Urinary bladder (tissue), 4 donors: ENCODE results near the gene XPC. TPM values are rescaled to one million over a fixed set of nuclear protein-coding genes. Genes with fewer than 3 reads are reported as not detected.

Experiments
- DNase-seq: peaks from one replicate; pipeline ENCODE4 v3.0.0-alpha.2; 2015; ENCODE audit errors: extremely low spot score
- H3K27ac ChIP-seq: one replicate; pipeline ENCODE4 v1.5.1; 2013; ENCODE audit warnings: low read depth, mild to moderate bottlenecking, moderate library complexity
- H3K36me3 ChIP-seq: one replicate; pipeline ENCODE4 v1.6.1; 2013; ENCODE audit warnings: mild to moderate bottlenecking, moderate library complexity; ENCODE audit not compliant: insufficient read depth
- H3K4me1 ChIP-seq: one replicate; pipeline ENCODE4 v1.6.1; 2013; ENCODE audit warnings: mild to moderate bottlenecking, moderate library complexity; ENCODE audit not compliant: insufficient read depth
- H3K4me3 ChIP-seq: one replicate; pipeline ENCODE4 v1.5.1; 2013; ENCODE audit warnings: low read depth, low read length
- WGBS: extraction: QIAGEN DNeasy Blood & Tissue Kit; methylation state at CpG from one replicate; pipeline ENCODE4 v1.1.7; 2013; 5-methylcytosine and 5-hydroxymethylcytosine counted together
- polyA plus RNA-seq: library from polyadenylated mRNA; stranded (reverse); fragments of 200-250 nt; gene quantifications from one replicate; pipeline ENCODE4 v1.2.3, GENCODE V29; 2013
- total RNA-seq: library from RNA; depleted of rRNA; stranded (reverse); fragments of >200 nt; gene quantifications from one replicate; pipeline ENCODE4 v1.2.3, GENCODE V29; 2014
- donor health status: healthy with polysubstance abuse.
- donor health status: healthy.

The XPC gene
- total and polyA plus RNA-seq, 2 donors, result 25.8 to 27.3 TPM

DNA sequence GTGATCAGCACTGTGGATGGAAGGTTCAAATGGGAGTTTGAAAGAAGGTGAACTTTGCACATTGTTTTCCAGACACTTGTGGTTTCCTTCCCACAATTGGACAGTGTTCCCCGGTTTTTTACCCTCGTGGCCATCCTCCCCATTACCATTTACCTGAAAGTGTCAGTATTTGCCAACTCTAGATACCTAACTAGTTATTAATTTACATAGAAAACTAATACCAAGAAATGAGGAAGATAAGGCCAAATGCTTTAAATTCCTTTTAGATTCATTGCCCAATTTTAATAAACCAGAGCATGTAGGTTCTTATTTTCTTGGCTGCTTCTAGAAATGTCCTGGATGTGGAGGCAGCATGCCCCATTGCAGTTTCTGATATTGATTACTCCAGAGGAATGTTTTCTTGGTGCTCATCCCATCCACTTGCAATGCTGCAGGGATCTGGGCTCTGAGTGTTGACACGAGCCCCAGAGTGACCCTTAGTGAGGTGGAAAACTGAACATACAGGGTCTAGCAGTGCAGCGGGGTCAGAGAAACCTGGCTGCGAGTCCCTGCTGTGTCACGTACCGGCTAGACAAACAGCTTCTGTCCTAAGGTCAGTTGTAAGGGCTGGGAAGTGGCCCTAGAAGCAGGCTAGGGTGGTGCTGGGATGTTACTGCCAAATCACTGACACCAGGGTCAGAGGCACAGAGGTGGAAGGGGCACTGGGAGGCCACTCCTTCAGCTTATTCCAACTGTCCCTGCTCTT, 23.7 kb upstream of the XPC start:
- DNase-seq, result no peak
- Histone ChIP-seq H3K4me1 (peaks cover 2% of the 10 kb centered on the region), H3K36me3 (no peaks in the 10 kb centered on the region), H3K4me3 (no peak overlapping the region), H3K27ac (no peak overlapping the region)
- 74% methylated on average over 7 of the region's 7 CpGs for WGBS

DNA sequence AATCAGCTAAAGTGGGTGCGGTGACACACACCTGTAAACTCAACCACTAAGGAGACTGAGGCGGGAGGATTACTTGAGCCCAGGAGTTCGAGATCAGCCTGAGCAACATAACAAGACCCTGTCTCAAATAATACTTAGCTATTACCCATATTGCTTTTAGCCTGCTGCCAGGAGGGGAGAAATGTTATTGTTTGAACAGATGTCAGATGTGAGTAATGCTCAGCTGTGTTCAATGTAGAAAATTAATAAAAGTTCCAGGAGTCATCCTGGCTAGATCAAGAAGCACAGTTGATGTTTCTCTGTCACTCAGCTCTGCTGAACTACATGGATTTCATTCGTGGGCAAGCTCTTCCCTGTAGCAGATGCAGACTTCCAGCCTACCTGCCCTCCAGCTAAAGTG, 22.4 kb upstream of the XPC start:
- DNase-seq, result no peak
- peak overlapping the region; percentile 15 for H3K27ac ChIP-seq
- no peak overlapping the region for H3K4me3 ChIP-seq
- 80% methylated on average over 4 of the region's 4 CpGs for WGBS
- no peaks in the 10 kb centered on the region for H3K36me3 ChIP-seq
- peaks cover 2% of the 10 kb centered on the region for H3K4me1 ChIP-seq

DNA sequence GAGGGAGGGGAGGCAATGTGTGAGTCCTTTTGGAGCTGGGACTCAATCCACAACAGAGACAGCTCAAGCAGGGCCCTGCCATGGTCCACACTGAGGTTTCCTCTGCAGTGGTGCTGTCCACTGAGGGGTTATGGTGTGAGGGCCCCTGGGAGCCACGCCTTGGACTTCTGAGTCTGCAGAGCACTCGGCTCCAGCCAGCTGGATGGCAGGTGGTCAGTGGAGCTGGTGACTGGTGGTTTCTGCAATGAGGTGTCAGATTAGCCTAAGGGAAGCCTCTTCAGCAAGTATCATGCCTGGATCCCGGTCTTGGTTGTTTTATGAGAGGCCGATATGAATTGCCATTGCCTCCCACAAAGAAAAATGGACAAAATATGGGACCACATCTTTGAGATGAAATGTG, 21.9 kb upstream of the XPC start:
- Histone ChIP-seq H3K4me3 (no peak overlapping the region), H3K27ac (peak overlapping the region; percentile 69), H3K36me3 (no peaks in the 10 kb centered on the region), H3K4me1 (peaks cover 2% of the 10 kb centered on the region)
- DNase-seq, result no peak
- WGBS, result 73% methylated on average over 4 of the region's 4 CpGs

DNA sequence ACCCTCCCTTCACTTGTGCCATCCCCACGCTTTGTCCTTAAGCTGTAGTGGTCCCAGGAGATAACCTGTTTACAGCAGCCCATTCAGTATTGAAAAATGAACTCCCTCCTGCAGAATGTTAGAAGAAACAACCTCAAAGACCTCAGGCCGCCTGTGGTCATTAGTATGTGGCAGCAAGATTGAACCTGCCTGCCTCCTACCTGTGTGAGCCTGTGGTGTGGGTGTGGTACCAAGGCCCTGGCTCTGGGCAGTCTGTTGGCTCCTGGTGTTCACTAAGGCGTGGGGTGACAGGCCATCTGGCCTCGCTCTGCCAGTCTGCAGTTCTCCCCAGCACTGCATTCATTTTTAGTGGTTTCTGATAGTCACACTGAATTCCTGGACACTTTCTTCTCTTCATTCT, 21.2 kb upstream of the XPC start:
- H3K4me1 ChIP-seq, result peaks cover 2% of the 10 kb centered on the region
- no peak overlapping the region for H3K4me3 ChIP-seq
- no peak overlapping the region for H3K27ac ChIP-seq
- DNase-seq, result no peak
- H3K36me3 ChIP-seq, result no peaks in the 10 kb centered on the region
- WGBS, result 80% methylated on average over 4 of the region's 4 CpGs

DNA sequence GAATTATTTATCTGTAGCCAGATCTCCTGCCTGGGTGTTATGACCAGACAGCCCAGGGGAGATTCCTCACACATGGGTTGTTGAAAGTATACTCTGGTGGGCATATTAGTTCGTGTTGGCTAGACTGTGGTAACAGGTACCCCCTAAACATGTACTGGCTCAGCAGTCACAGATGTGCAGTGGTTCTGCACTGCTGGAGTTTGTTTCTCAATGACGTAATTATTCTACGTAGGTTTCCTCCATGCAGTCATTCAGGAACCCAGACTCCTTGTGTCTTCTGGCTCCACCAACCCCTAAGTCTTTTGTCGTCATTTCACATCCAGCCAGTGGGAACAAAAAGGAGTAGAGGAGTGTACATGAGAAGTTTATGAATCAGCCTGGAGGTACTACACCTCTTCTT, 16.5 kb upstream of the XPC start:
- DNase-seq, result no peak
- WGBS, result 93% methylated on average over 4 of the region's 4 CpGs
- Histone ChIP-seq H3K4me1 (no peaks in the 10 kb centered on the region), H3K36me3 (no peaks in the 10 kb centered on the region), H3K4me3 (no peak overlapping the region), H3K27ac (no peak overlapping the region)

DNA sequence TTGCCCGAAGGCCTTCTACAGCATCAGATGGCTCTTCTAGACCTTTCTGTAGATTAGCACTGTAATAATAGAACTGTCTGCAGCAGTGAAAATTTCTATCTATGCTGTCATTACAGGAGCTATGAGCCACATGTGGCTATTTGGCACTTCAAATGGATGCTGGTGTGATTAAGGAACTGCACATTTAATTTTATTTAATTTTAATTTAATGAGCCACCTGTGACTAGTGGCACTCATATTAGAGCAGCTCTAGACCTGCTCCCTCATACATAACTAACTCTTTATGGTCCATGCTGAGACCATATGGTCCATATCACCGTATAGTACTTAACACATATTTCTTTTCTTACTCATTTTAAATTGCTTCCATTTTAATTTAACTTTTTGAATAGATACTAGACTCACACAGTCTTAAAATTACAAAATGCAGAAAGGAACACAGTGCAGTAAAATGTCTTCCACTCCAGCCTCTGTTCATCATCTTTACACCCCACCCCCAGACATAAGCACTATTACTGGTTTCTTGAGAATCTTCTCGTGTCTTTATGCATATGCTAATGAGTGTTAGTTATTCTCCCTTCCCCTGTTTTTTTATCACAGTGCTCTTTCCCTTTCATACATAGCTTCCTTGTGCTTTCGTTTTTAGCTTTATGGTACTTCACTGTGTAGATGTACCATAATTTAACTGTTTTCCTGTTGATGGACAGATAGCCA, 9.8 kb upstream of the XPC start:
- Histone ChIP-seq H3K36me3 (peaks cover 7% of the 10 kb centered on the region), H3K27ac (no peak overlapping the region), H3K4me3 (no peak overlapping the region), H3K4me1 (no peaks in the 10 kb centered on the region)
- WGBS, result 77% methylated on average over 4 of the region's 4 CpGs
- no peak for DNase-seq

DNA sequence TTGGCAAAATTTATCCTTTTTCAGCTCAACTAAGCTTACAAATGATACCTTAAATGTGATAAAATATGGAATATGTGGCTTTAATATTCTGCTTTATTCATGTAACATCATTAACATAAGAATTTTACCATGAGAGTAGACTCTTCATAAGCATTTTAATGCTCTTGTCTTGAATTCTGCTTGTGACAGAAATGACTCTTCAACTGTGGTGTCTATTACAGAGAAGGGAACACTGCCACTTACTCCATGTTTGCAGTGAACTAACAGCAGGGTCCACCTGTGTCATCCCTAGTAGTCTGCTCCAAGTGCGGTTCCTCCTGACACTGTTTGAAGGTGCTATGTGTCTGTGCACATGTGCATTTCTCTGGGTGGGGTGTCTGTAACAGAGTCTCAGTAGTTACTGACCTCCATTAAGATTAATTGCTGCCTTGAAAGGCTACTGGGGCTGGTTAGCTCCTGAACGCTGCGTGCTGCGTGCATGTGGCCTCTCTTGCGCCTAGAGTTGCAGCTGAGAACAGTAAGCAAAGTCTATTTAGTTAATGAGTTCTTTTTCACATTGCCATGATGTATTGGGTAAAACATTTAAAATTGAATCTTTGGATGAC, 8.6 kb upstream of the XPC start:
- Histone ChIP-seq H3K36me3 (peaks cover 7% of the 10 kb centered on the region), H3K4me1 (no peaks in the 10 kb centered on the region), H3K27ac (no peak overlapping the region), H3K4me3 (no peak overlapping the region)
- WGBS, result 94% methylated on average over 5 of the region's 5 CpGs
- no peak for DNase-seq

DNA sequence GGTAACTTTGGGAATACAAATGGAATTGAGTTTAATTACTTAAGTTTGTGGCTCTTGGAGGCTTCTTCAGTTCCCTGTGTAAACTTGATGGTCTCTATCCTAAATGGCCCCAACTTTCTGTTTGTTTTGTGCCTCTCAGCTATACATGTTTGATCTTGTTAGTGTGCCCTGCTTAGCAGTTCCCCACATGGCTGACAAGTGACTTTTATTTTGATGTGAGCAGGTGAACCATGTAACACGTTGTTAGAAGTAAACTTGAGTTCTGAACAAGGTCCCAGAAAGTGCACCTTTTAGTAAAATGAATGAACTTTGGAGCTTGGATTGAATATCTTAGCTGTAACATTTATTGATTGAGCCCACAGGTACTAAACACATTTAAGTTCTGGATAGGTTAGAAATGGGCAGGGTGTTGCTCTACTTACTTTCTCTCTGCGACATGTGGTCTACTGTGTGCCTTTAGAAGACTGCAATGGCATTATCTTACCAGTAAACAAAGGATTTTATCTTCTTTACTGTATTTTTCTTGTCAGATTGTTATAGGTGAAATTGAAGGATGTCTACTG, 4.7 kb upstream of the XPC start:
- H3K4me3 ChIP-seq, result no peak overlapping the region
- H3K36me3 ChIP-seq, result peaks cover 7% of the 10 kb centered on the region
- 52% methylated on average over 2 of the region's 2 CpGs for WGBS
- H3K27ac ChIP-seq, result no peak overlapping the region
- no peak for DNase-seq
- H3K4me1 ChIP-seq, result peaks cover 2% of the 10 kb centered on the region

DNA sequence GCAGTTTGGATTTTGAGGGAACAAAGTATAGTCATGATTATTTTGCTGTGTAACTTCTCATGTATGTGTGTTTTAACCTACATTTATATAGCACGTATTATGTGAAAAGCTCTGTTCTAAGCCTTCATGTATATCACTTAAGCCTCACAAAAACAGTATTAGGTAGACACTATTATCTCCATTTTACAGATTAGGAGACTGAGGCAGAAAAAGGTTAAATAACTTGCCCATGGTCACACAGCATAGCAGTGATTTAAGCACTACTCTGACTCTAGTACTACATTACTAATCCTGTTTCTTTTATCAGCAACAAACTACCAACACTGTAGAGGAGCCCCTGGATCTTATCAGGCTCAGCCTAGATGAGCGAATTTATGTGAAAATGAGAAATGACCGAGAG, 2.9 kb upstream of the XPC start:
- H3K36me3 ChIP-seq, result peaks cover 4% of the 10 kb centered on the region
- DNase-seq, result no peak
- H3K27ac ChIP-seq, result no peak overlapping the region
- no peak overlapping the region for H3K4me3 ChIP-seq
- H3K4me1 ChIP-seq, result peaks cover 2% of the 10 kb centered on the region
- 95% methylated on average over 3 of the region's 3 CpGs for WGBS

DNA sequence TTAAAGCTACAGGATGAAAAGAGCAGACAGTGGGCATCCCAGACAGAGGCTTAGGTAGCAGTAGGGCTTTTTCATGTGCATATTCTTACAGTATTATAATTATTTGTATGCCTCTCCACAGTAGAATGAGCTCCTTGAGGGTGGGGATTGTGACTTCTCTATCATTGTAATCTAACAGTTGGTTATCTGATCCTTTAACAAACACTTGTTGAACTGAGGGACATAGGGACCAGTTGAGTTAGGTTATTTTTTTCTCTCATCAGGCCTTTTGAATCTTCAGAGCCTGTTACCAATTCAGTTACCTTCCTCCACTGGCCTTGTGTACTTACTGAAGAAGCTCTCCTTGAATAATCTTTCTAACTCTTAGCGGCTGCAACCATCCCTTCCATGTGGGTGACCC, 1.4 kb upstream of the XPC start:
- H3K4me1 ChIP-seq, result peaks cover 2% of the 10 kb centered on the region
- no peak overlapping the region for H3K4me3 ChIP-seq
- no peak overlapping the region for H3K27ac ChIP-seq
- no peaks in the 10 kb centered on the region for H3K36me3 ChIP-seq
- no peak for DNase-seq
- 100% methylated on average over 1 of the region's 1 CpG for WGBS

DNA sequence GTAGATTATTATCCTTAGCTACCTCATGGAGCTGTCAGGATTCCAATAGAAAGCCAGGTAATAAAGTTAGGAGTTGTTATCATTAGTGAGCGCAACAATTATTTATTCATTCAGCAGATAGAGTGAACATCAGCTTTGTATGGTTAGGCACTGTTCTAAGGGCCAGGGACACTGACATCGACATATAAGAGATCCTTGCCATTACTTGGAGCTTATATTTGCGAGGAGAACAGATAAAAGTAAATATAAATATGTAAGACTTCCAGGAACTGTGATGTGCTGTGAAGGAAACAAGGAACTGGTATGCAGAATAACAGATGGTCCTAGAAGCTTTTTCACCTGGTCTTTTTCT, 689 bp upstream of the XPC start:
- DNase-seq, result no peak

DNA sequence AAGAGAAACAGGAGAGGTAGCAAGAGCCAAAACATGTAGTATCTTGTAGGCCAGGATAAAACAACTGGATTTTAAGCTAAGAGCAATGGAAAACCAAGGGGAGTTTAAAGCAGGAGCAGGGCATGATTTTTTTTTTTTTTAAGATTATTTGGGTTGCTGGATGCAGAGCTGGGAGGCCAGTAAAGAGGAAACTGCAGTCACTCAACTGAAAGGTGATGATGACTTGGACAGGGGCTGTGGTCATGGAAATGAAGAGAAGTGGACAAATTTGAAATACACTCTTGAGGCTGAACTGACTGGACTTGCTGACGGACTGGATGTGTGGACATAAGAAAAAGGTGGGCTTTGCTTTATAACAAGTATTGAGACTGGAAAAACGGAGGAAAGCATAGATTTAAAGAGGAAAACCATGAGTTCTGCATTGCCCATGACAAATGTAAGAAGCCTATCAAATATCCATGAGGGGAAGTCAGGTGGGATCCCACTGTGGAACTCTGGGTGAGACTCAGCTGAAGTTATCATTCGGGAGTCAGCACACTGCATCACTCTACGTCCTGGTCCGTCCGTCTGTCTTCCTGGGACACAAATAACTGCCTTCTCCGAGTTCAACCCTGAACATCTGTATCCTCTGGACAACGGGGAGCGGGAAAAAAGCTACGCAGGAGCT, 688 bp downstream of the XPC start:
- Histone ChIP-seq H3K4me1 (peaks cover 2% of the 10 kb centered on the region), H3K4me3 (peak overlapping the region; percentile 78), H3K27ac (peak overlapping the region; percentile 94), H3K36me3 (no peaks in the 10 kb centered on the region)
- 4% methylated on average over 10 of the region's 10 CpGs for WGBS
- no peak for DNase-seq

More for the DNA sequence above, 689 bp upstream of the XPC start:
- H3K4me1 ChIP-seq, result peaks cover 2% of the 10 kb centered on the region
- H3K27ac ChIP-seq, result peak overlapping the region; percentile 68
- H3K36me3 ChIP-seq, result no peaks in the 10 kb centered on the region
- 3% methylated on average over 3 of the region's 3 CpGs for WGBS
- H3K4me3 ChIP-seq, result peak overlapping the region; percentile 78

DNA sequence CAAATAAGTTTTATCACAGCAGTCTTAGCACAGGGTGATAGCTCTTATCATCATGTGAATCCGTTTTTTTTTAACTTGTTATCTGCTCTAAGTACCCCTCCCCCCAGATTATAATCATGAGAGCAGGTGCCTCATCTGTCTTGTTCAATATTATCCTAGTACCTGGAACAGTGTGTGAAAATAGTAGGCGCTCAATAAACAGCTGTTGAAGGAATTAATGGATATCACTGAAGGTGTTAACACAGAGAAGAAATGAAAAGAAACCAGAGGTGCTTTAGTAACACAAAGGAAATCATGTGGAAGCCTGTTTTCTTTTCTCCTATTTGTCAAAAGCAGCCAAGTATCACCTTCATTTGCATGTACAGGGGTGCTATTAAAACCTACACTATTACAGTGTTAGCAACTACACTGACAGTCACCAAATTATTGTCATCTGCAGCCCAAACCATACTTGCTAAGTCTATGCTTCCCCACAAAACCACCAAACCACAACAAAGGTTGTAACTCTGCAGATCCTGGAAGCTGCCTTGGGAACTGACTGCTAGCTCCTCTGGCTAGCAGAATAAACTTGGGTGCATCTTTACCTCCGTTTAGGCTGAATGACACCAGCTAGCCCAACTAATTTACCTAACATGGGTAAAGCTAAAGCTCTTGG, 2.9 kb downstream of the XPC start:
- no peak for DNase-seq
- H3K4me3 ChIP-seq, result no peak overlapping the region
- WGBS, result 66% methylated on average over 3 of the region's 3 CpGs
- H3K27ac ChIP-seq, result no peak overlapping the region
- H3K36me3 ChIP-seq, result no peaks in the 10 kb centered on the region
- H3K4me1 ChIP-seq, result peaks cover 2% of the 10 kb centered on the region
